SK-N-MC (cell line): ENCODE results near the gene PACS1.

Experiments
- EZH2 ChIP-seq: fragments of 200-600 bp; sonication (generic); IDR thresholded peaks from one replicate; pipeline ENCODE4 v1.6.1; 2017; ENCODE audit warnings: antibody characterized with exemption
- POLR2AphosphoS5 ChIP-seq: IDR thresholded peaks from 2 replicates; pipeline ENCODE4 v1.6.1; 2012; ENCODE audit warnings: mild to moderate bottlenecking, low read depth, low read length, borderline replicate concordance

- no peak for TF ChIP-seq EZH2
- no peak for TF ChIP-seq POLR2AphosphoS5
Observed at GRCh38 chr11:66072518-66072917, 2.4 kb downstream of the PACS1 start.
